Suppressor macrophage treated with lipopolysaccharide for 1 hour (primary cell): Measurements from ENCODE around the gene TMEM101.
"Not testable (repeated sequence)": the region's sequence is repeated elsewhere in the genome, so short reads cannot be mapped to it uniquely, and the experiment has no call there.

Experiments used
- DNase-seq, 3 donors: peaks; one replicate each; pipeline ENCODE4 v3.0.0-alpha.2; 2020 to 2022

TMEM101 gene

GRCh38 chr17:44014437-44015172 is at the start of gene TMEM101:
Gene TMEM101 (minus strand): TSS chr17:44014963. CDS start chr17:44014952, 11 bp downstream.
- peak; percentile 94 to 96 (median 95) for DNase-seq

- DNase-seq = no peak
Measured at GRCh38 chr17:44063704-44064639, 49.2 kb upstream of the TMEM101 start.

- no peak for DNase-seq
Measured at GRCh38 chr17:44062871-44063270, 48.1 kb upstream of the TMEM101 start.

- DNase-seq = no peak
Measured at GRCh38 chr17:44061446-44061845, 46.7 kb upstream of the TMEM101 start.

- no peak for DNase-seq
Measured at GRCh38 chr17:44059101-44059892, 44.5 kb upstream of the TMEM101 start.

GRCh38 chr17:44053125-44053872 is 38.5 kb upstream of the TMEM101 start:
- no peak for DNase-seq

- DNase-seq = no peak
Measured at GRCh38 chr17:44049294-44050060, 34.7 kb upstream of the TMEM101 start.

GRCh38 chr17:44046893-44047292 is 32.1 kb upstream of the TMEM101 start:
- peak in 1 of 3 donors; percentile 21 for DNase-seq

GRCh38 chr17:44045486-44045885 is 30.7 kb upstream of the TMEM101 start:
- DNase-seq = peak in 1 of 3 donors; percentile 17

- peak; percentile 77 to 80 (median 80) for DNase-seq
Measured at GRCh38 chr17:44044071-44044470, 29.3 kb upstream of the TMEM101 start.

- DNase-seq = peak; percentile 84 to 93 (median 91)
Measured at GRCh38 chr17:44043272-44043696, 28.5 kb upstream of the TMEM101 start.

- no peak for DNase-seq
Measured at GRCh38 chr17:44039829-44040635, 25.3 kb upstream of the TMEM101 start.

- peak; percentile 14 to 42 (median 30) for DNase-seq
Measured at GRCh38 chr17:44038604-44039011, 23.8 kb upstream of the TMEM101 start.

GRCh38 chr17:44037471-44037870 is 22.7 kb upstream of the TMEM101 start:
- no peak for DNase-seq

GRCh38 chr17:44034688-44035087 is 19.9 kb upstream of the TMEM101 start:
- not testable (repeated sequence) for DNase-seq

GRCh38 chr17:44033861-44034408 is 19.2 kb upstream of the TMEM101 start:
- DNase-seq = peak in 2 of 3 donors; percentile 17 to 40

- DNase-seq = no peak
Measured at GRCh38 chr17:44030482-44030881, 15.7 kb upstream of the TMEM101 start.

GRCh38 chr17:44029736-44030135 is 15.0 kb upstream of the TMEM101 start:
- DNase-seq = no peak

- DNase-seq = no peak
Measured at GRCh38 chr17:44024853-44025252, 10.1 kb upstream of the TMEM101 start.

- no peak for DNase-seq
Measured at GRCh38 chr17:44024271-44024663, 9.5 kb upstream of the TMEM101 start.
